ENCODE results near the gene OPA3. TPM values are rescaled to one million over a fixed set of nuclear protein-coding genes. Genes with fewer than 3 reads are reported as not detected.

OPA3 gene
- total and polyA plus RNA-seq, 10 of the 15 experiments (the other 5 are each of a cell fraction or from before 2014, with no cell fraction given), result 2.2 to 24.3 (median 13.3) TPM

- TF ChIP-seq CHD1 (IDR thresholded peaks at IDR 0.05; ENCODE audit: low read depth, low read length) (no peak), NKRF (conservative IDR thresholded peaks at IDR 0.05) (peak; percentile 71; the same call in 1 of the 2 replicates), MYB (IDR thresholded peaks at IDR 0.05; ENCODE audit: borderline replicate concordance, low read depth, low read length) (no peak)
These were observed 78.2 kb downstream of the OPA3 start (continued) for GRCh38 chr19:45506246-45506988.

- Histone ChIP-seq H3K27ac (ENCODE audit: control insufficient read depth, insufficient read depth) (peak overlapping the region; percentile 98), H3K27me3 (replicated peaks in 1 of 2; ENCODE audit: control insufficient read depth in 2 of 2, insufficient read depth in 2 of 2, low read length in 1 of 2) (no peaks in the 10 kb centered on the region), H3K79me2 (ENCODE audit: control insufficient read depth, insufficient read depth, low read length) (peaks cover 44% of the 10 kb centered on the region), H3K9ac (ENCODE audit: control insufficient read depth, insufficient read depth, low read length) (peak overlapping the region; percentile 98), H3K9me3 (replicated peaks; ENCODE audit: control insufficient read depth, insufficient read depth, low read length) (no peaks in the 10 kb centered on the region; the same call in 2 of the 3 replicates), H3K4me2 (ENCODE audit: control insufficient read depth, insufficient read depth) (peak overlapping the region; percentile 90), H3K4me3 (peak overlapping the region; percentile 99), H2AFZ (ENCODE audit: control insufficient read depth, low read depth, low read length) (peak overlapping the region; percentile 74), H3K4me1 (ENCODE audit: control insufficient read depth, insufficient read depth, low read length) (peaks cover 21% of the 10 kb centered on the region), H4K20me1 (ENCODE audit: control insufficient read depth, insufficient read depth) (no peaks in the 10 kb centered on the region), H3K36me3 (ENCODE audit: control insufficient read depth in 2 of 2, insufficient read depth in 2 of 2, low read length in 1 of 2) (no peaks in the 10 kb centered on the region)
- ChIA-PET CTCF (interaction anchor here (0.7 to 3.9 kb wide), 12 partner anchors 9 to 187 kb away, joined by 3 to 28 read pairs (median 5); partner anchors contain the start of genes EML2, ERCC1, FOSB and QPCTL), POLR2A (interaction anchor here (0.6 to 1.5 kb wide), 9 partner anchors 9 to 263 kb away, joined by 3 to 7 read pairs (median 4); partner anchors contain the start of genes OPA3 and RTN2), RAD21 (ENCODE audit: unreplicated experiment) (interaction anchor here (0.8 to 2.1 kb wide), 5 partner anchors 10 to 135 kb away, joined by 3 to 8 read pairs (median 3); no protein-coding TSS in a partner anchor), SMC1A (ENCODE audit: uncharacterized antibody, unreplicated experiment) (interaction anchor here (1.0 to 1.5 kb wide), 4 partner anchors 15 to 28 kb away, joined by 3 to 4 read pairs (median 4); no protein-coding TSS in a partner anchor)
- no peak for DNase-seq (ENCODE audit: low read depth, low spot score)
- BruUV-seq (replicated peaks), result TSS peak; percentile 54
- intact Hi-C loops (cut with micrococcal nuclease; ENCODE audit: unreplicated experiment), result loop anchor here (5.0 kb wide), 1 partner anchor 136 kb away; no protein-coding TSS in a partner anchor
- WGBS (ENCODE audit: insufficient coverage, insufficient replicate concordance, low lambda C conversion rate, missing lambda C conversion rate), result 0% methylated on average over 1 of the region's 5 CpGs
- in situ Hi-C loops (cut with MboI), result no loop called here
- FAIRE-seq, result no peak
- TF ChIP-seq CBFB (IDR thresholded peaks at IDR 0.05; ENCODE audit: low read depth), result no peak
- 0 out of 2 replicates have a peak, but pooled peaks have one; percentile 2 for TF ChIP-seq PML (IDR thresholded peaks at IDR 0.05; ENCODE audit: low read length)
- no peak for ATAC-seq
These were observed 78.7 kb downstream of the OPA3 start for GRCh38 chr19:45505996-45506245.

Data from GM12878 (cell line).